HG03342 (cell line): Measurements from ENCODE around the gene CSKMT.
A peak's percentile ranks its signal among the peaks of the same experiment; 100 is the strongest.
"Not testable (repeated sequence)": the region's sequence is repeated elsewhere in the genome, so short reads cannot be mapped to it uniquely, and the experiment has no call there.

Experiments
- ATAC-seq: cut with Tn5 transposase; IDR thresholded peaks from one replicate; pipeline ENCODE4 v1.9.1; 2021; ENCODE audit warnings: mild to moderate bottlenecking, moderate library complexity; ENCODE audit not compliant: unreplicated experiment

The CSKMT gene

GRCh38 chr11:62665075-62665598 lies at the start of gene CSKMT, which contains the start of gene C11orf98:
CSKMT (plus strand) TSS chr11:62665312; CDS start chr11:62665880, 568 bp downstream.
C11orf98 (minus strand) TSS chr11:62665210; CDS start chr11:62665169, 41 bp downstream.
- peak; percentile 79 for ATAC-seq

- no peak for ATAC-seq
Measured at GRCh38 chr11:62615521-62615920, 49.6 kb upstream of the CSKMT start.

DNA sequence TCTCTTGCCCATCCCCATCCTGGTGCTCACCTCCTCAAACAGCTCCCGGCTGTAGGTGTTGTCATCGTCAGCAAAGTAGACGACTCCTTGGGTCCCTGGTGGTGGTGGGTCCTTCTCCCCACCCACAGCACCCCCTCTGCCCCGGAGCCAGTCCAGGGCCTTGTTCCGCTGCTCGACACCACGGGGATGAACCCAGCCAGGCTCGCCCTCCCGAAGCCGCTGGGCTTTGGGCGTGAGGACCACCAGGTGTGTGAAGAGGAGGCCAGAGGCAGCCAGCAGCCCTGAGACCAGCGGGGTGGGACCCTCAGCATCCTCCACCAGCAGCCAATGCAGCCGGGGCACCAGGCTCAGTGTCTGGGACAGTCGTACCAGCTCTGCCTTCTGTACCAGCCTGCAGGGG lies 48.2 kb upstream of the CSKMT start:
- not testable (repeated sequence) for ATAC-seq

- no peak for ATAC-seq
Measured at GRCh38 chr11:62621027-62621566, 44.0 kb upstream of the CSKMT start.

DNA sequence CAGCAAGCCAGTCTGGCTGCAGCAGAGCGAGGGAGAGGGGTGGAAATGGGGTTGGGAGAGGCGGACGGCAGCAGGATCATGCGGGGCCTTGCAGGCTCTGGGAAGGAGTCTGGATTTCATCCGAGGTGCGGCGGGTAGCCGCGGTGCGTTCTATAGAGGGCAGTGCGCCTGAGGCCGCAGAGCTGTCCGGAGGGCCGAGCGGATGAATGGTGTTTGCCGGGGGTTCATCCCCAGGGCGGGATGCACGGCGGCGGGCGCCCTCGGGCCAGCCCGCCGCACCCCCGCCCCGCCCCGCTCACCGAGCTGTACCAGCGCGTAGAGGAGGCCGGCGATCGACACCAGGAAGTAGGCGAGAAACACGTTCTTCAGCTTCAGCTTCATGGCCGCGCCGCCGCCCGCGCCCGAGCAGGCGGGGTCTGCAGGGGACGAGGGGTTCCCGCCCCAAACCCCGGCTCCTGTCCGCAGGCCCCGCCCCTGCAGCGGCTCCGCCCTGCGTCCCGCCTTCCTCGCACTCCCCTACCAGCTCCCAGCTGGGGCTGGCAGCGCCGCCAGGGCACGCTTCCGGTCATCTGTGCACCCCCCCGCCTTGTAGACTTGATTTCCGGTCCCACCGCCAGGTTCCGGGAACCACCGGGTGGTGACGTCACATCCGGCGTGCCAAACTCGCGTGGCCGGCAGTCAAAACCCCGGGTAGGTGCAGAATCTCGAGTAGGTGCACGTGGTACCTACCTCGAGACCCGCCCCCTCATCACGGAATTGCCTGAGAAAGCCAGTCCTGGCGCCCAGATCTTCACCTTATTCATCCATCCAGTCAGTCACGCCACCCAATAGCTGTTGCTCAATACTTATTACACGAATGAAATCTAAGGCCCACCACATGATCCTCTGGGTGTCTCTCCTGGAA lies 43.3 kb upstream of the CSKMT start, which contains the start of gene B3GAT3:
TSS of gene B3GAT3 (minus strand) at position 420 of the 904 bp plus-strand sequence. CDS start at position 381, 39 bp downstream.
- ATAC-seq: peak; percentile 92

DNA sequence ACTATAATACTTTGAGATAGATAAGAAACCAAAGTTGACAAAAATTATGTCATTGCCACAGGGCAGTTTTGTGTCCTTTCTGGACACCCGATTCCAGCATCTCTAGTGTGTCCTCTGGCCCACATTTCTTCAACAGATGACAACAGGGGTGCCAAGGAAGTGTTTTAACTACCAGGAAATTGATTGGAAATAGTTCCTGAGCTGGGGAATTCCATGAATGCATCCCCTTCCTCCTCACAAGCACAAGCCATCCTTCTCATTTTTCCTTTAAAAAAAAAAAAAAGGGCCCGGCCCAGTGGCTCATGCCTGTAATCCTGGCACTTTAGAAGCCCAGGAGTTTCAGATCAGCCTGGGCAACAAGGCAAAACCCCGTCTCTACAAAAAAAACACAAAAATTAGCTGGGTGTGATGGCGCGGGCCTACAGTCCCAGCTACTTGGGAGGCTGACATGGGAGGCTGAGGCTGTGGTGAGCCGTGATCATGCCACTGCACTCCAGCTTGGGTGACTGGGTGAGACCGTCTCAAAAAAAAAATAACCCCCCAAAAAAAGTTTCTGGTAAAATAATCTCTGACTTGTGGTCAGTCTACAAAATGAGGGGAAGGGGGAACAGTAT lies 42.5 kb upstream of the CSKMT start:
- no peak for ATAC-seq

GRCh38 chr11:62627713-62628112 lies 37.4 kb upstream of the CSKMT start:
- ATAC-seq: no peak

- no peak for ATAC-seq
Measured at GRCh38 chr11:62632492-62632891, 32.6 kb upstream of the CSKMT start.

- no peak for ATAC-seq
Measured at GRCh38 chr11:62644220-62644619, 20.9 kb upstream of the CSKMT start.

- ATAC-seq: no peak
Measured at GRCh38 chr11:62645671-62645945, 19.5 kb upstream of the CSKMT start.

GRCh38 chr11:62645946-62646824 lies 18.9 kb upstream of the CSKMT start, which contains the start of gene GANAB:
GANAB (minus strand) TSS chr11:62646613; CDS start chr11:62646599, 14 bp downstream.
- ATAC-seq: peak; percentile 92

DNA sequence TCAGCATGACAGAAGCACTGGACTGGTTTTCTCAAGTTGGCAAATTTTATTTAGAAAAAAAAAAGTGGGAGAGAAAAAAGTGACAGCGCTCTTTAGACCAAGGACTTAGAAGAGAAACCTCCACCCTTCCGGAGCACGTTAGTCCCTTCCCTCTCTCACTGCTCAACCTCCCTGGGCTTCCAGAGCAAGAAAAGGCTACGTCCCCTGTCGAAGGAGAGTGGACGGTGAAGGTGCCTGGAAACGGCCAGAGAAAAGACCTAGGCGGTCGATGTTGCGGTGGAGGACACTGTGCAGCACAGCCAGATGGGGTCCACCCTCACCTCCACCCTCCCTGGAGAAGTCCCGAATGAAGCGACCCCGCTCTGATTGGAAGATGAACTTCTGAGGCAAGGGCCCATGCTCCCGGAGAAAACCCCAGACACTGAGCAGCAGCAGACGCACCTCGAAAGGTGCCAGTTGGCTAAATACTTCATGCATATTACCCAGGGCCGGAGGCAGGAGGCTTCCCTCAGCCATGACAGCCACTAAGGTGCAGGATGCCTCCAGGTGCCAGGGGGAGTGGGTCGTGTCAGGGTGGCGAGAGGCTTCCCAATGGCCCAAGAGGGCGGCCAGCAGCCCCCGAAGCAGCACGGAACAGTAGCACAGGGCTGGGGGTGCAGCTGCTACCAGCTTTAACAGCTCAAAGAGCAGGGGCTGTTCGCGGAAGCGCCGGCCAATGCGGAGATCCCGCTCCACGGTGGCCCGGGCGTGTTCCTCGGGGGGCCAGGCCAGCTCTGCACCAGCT lies 18.1 kb upstream of the CSKMT start:
- ATAC-seq: no peak

- no peak for ATAC-seq
Measured at GRCh38 chr11:62647609-62648005, 17.5 kb upstream of the CSKMT start.

DNA sequence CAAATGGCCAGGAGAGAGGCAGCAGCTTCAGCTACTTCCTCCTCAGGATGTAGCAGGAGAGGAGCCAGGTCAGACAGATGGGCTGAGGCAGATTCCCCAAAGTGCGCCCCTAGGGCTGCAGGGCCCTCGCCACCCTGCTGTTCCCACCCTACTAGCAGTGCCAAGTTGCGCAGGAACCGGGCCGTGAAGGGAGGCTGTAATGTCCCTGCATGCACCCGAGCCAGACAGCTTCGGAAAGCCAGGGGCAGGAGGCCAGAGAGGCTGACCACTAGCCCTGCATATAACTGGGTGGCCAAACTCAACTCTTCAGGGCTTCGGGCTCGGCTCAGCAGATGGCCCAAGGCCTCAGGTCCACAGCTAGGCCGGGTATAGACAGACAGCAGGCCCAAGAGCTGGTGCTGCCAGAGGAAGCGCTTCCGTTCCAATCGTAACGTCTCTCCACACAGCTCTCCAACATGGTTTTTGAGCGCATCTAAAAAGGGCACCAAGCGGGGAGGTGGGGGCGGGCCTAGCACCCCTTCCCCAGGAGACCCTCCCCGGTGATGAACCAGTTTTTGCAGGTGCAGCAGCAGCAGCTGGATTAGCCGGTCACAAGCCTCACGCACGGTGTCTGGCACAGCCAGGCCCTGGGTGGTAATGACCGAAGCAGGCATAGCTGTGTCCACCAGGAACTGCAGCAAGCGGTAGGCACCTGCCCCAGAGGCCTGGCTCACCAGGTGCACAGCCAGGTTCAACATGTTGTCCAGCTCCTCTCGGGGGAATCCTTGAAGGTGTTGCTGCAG lies 16.7 kb upstream of the CSKMT start:
- no peak for ATAC-seq

- ATAC-seq: no peak
Measured at GRCh38 chr11:62648967-62649364, 16.1 kb upstream of the CSKMT start.

DNA sequence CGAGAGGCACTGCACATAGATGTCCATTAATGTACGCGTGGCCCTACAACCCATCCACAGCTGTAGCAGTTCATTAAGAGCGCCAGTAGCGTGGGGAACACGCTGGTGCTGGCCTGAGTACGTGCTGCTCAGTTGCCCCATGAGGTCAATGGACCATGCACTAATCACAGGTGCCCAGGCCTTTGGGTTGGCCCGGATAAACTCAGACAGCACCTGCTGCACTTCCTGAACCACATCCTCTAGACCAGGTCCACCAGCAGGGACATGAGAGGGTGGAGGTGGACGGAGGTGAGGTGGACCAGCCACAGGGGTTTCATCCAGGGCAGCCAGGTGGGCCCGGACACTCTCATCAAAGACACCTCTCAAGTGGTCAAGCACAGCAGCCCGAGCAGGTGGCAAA lies 15.6 kb upstream of the CSKMT start:
- no peak for ATAC-seq

DNA sequence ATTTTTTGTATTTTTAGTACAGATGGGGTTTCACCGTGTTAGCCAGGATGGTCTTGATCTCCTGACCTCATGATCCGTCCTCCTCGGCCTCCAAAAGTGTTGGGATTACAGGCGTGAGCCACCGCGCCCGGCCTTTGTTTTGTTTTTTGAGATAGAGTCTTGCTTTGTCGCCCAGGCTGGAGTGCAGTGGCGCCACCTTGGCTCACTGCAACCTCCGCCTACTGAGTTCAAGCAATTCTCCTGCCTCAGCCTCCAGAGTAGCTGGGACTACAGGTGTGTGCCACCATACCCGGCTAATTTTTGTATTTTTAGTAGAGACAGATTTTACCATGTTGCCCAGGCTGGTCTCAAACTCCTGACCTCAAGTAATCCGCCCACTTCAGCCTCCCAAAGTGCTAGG lies 14.8 kb upstream of the CSKMT start:
- ATAC-seq: not testable (repeated sequence)

DNA sequence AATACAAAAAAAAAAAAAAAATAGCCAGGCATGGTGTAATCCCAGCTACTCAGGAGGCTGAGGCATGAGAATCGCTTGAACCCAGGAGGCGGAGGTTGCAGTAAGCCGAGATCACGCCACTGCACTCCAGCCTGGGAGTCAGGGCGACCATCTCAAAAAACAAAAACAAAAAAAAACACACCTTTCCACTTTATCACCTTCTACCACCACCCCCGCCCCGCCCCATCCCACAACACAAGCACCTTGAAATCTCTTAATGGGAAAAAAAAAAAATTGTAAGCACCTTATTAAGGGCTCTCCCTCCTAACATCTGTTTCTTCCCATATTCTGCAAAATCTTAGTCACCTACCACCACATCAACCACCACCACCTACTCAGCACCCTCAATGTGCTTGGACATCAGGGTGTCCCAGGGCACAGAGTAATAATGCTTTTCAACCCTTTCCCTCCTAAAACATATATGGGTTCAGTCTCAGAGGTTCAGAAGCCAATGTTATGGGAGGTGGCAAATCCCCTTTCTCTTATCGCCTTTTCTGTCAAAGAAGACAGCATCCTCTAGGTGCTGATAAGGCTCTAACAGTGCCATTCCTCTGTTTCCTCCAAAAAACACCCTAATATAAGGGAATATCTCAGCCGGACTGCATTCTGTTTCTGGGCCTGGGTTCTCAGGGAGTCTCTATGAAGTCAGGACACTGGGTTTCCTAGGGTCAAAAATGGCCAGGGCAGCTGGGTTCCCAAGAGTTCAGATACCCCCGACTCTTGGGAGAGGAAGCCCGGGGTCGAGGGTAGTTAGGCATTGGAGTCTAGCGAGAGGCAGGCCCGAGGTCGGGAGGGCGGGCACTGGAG lies 12.7 kb upstream of the CSKMT start:
- ATAC-seq: no peak
